ENCODE data around the gene ZNF619. TPM values are rescaled to one million over a fixed set of nuclear protein-coding genes. Genes with fewer than 3 reads are reported as not detected.

Gene ZNF619
- total RNA-seq, result 1 to 10 TPM; 4.1 to 4.4 TPM
- 3.0 TPM for polyA plus RNA-seq (ENCODE audit: insufficient read depth, low read depth, low replicate concordance)
- long read RNA-seq, donor 1, partial matches to known transcripts, result 0 of 1 reads
- long read RNA-seq, donor 1, other reads (novel, unspliced or antisense), result 0 of 1 reads
- long read RNA-seq, donor 2, result 0 reads

- DNase-seq, result peak; percentile 74
- Histone ChIP-seq H3K4me3 (peak within 1 kb of the TSS; percentile 63 to 79), H3K9me3 (no peaks in the 10 kb centered on the region), H3K27me3 (no peaks in the 10 kb centered on the region), H3K27ac (peak within 1 kb of the TSS in 1 of 2 donors; percentile 36), H3K36me3 (ENCODE audit: low read depth, missing control alignments) (no peaks in the 10 kb centered on the region), H3K4me1 (peaks cover 6% of the 10 kb centered on the region)
- 4 to 7% methylated on average over 39 to 48 of the region's 48 CpGs for WGBS, 2 donors
- no peak for TF ChIP-seq POLR2A (IDR thresholded peaks at IDR 0.05)
- TF ChIP-seq, protein P1, sequence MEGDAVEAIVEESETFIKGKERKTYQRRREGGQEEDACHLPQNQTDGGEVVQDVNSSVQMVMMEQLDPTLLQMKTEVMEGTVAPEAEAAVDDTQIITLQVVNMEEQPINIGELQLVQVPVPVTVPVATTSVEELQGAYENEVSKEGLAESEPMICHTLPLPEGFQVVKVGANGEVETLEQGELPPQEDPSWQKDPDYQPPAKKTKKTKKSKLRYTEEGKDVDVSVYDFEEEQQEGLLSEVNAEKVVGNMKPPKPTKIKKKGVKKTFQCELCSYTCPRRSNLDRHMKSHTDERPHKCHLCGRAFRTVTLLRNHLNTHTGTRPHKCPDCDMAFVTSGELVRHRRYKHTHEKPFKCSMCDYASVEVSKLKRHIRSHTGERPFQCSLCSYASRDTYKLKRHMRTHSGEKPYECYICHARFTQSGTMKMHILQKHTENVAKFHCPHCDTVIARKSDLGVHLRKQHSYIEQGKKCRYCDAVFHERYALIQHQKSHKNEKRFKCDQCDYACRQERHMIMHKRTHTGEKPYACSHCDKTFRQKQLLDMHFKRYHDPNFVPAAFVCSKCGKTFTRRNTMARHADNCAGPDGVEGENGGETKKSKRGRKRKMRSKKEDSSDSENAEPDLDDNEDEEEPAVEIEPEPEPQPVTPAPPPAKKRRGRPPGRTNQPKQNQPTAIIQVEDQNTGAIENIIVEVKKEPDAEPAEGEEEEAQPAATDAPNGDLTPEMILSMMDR (IDR thresholded peaks at IDR 0.05), result no peak
- intact Hi-C loops (cut with DNase I; ENCODE audit: low total_unique reads), result no loop called here
Measured at GRCh38 chr3:40476478-40477470, at the start of gene ZNF619. ZNF619 (plus strand) TSS chr3:40477122; CDS start chr3:40477980, 858 bp downstream.

DNA sequence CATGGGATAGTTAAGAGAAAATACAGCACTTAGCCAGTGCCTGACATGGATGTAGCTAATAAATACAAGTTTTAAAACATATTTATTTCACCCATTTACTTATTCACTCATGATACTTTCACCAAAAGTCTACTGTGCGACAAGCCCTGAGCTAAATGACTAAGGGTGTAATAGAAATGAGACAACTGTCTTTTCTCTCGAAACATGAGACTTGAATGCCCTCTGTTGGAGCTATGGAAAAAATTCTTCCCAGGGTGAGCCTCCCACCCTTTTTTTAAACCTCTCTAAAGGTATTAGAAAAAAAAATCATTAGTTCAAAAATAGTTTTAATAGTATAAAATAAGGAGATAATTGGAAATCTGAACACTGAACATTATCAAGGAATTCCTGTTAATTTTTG is 44.1 kb upstream of the ZNF619 start:
- TF ChIP-seq, protein P1 (IDR thresholded peaks at IDR 0.05), result no peak
- no peak for TF ChIP-seq POLR2A (IDR thresholded peaks at IDR 0.05)
- H3K36me3 ChIP-seq (ENCODE audit: low read depth, missing control alignments), result no peaks in the 10 kb centered on the region
- no peaks in the 10 kb centered on the region for H3K27me3 ChIP-seq
- H3K4me3 ChIP-seq, result no peak overlapping the region
- no peaks in the 10 kb centered on the region for H3K4me1 ChIP-seq
- 85 to 87% methylated on average over 2 of the region's 2 CpGs for WGBS, 2 donors
- intact Hi-C loops (cut with DNase I; ENCODE audit: low total_unique reads), result no loop called here
- no peak for DNase-seq
- no peak overlapping the region for H3K27ac ChIP-seq
- H3K9me3 ChIP-seq, result no peaks in the 10 kb centered on the region

DNA sequence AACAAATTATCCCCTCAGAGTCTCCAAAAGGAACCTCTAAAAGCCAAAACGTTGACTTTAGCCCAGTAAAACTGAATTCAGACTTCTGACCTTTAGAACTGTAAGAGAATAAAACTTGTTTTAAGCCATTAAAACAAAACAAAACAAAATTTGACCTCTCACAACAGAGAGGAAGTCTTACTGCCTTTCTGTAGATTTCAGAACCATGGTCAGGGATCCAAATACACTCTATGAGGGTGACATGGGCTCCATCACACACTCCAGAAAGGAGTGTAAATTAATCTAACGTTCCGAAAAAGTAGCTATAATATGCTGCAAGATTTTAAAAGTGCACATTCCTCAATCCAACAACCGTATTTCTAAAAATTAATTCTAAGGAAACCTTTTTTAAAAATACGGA is 39.0 kb upstream of the ZNF619 start:
- Histone ChIP-seq H3K27me3 (no peaks in the 10 kb centered on the region), H3K4me3 (no peak overlapping the region), H3K9me3 (no peaks in the 10 kb centered on the region), H3K36me3 (ENCODE audit: low read depth, missing control alignments) (no peaks in the 10 kb centered on the region), H3K4me1 (no peaks in the 10 kb centered on the region), H3K27ac (no peak overlapping the region)
- intact Hi-C loops (cut with DNase I; ENCODE audit: low total_unique reads), result no loop called here
- no peak for TF ChIP-seq POLR2A (IDR thresholded peaks at IDR 0.05)
- TF ChIP-seq, protein P1 (IDR thresholded peaks at IDR 0.05), result no peak
- no peak for DNase-seq
- 77 to 82% methylated on average over 5 of the region's 5 CpGs for WGBS, 2 donors

GRCh38 chr3:40445062-40445461 is 31.9 kb upstream of the ZNF619 start:
- H3K27me3 ChIP-seq, result no peaks in the 10 kb centered on the region
- no peaks in the 10 kb centered on the region for H3K9me3 ChIP-seq
- TF ChIP-seq, protein P1 (IDR thresholded peaks at IDR 0.05), result no peak
- TF ChIP-seq POLR2A (IDR thresholded peaks at IDR 0.05), result no peak
- H3K27ac ChIP-seq, result no peak overlapping the region
- DNase-seq, result no peak
- H3K36me3 ChIP-seq (ENCODE audit: low read depth, missing control alignments), result no peaks in the 10 kb centered on the region
- intact Hi-C loops (cut with DNase I; ENCODE audit: low total_unique reads), result no loop called here
- 93 to 96% methylated on average over 9 of the region's 9 CpGs for WGBS, 2 donors
- H3K4me1 ChIP-seq, result no peaks in the 10 kb centered on the region
- H3K4me3 ChIP-seq, result no peak overlapping the region

Measured in testis (tissue), 5 donors.